Neural cell (in vitro differentiated cells): Measurements from ENCODE around the gene ENPEP. TPM values are rescaled to one million over a fixed set of nuclear protein-coding genes. Genes with fewer than 3 reads are reported as not detected.
A peak's percentile ranks its signal among the peaks of the same experiment; 100 is the strongest.

Source experiments
- H2AFZ ChIP-seq: fragments of 200-600, 300-800 bp; sonication (generic), shearing (Covaris generic); 2 replicates; pipeline ENCODE4 v1.6.0; 2014; ENCODE audit warnings: low read depth, mild to moderate bottlenecking, antibody characterized with exemption, low read length, moderate library complexity
- H3F3A ChIP-seq: fragments of 200-600 bp; shearing (Covaris generic); 2 replicates; pipeline ENCODE4 v1.6.1; 2016; ENCODE audit warnings: mild to moderate bottlenecking, moderate library complexity, mixed read lengths, antibody characterized with exemption, low read length; ENCODE audit not compliant: insufficient read depth, poor library complexity, severe bottlenecking
- H3K27ac ChIP-seq: fragments of 200-600, 300-800 bp; sonication (generic), shearing (Covaris generic); 2 replicates; pipeline ENCODE4 v1.5.1; 2014; ENCODE audit warnings: mild to moderate bottlenecking, low read length, moderate library complexity
- H3K27me3 ChIP-seq: fragments of 300-800, 200-600 bp; sonication (generic), shearing (Covaris generic); 2 replicates; pipeline ENCODE4 v1.6.0; 2014; ENCODE audit warnings: mild to moderate bottlenecking, low read depth, low read length, moderate library complexity; ENCODE audit not compliant: insufficient read depth
- H3K36me3 ChIP-seq: fragments of 300-800, 200-600 bp; sonication (generic), shearing (Covaris generic); 2 replicates; pipeline ENCODE4 v1.5.1; 2014; ENCODE audit warnings: mild to moderate bottlenecking, antibody characterized with exemption, low read length, moderate library complexity; ENCODE audit not compliant: insufficient read depth
- H3K4me2 ChIP-seq: fragments of 300-800, 200-600 bp; sonication (generic), shearing (Covaris generic); 2 replicates; pipeline ENCODE4 v1.6.0; 2014; ENCODE audit warnings: mild to moderate bottlenecking, low read length
- H3K4me3 ChIP-seq: fragments of 300-800, 200-600 bp; sonication (generic), shearing (Covaris generic); 2 replicates; pipeline ENCODE4 v1.5.1; 2014; ENCODE audit warnings: mild to moderate bottlenecking, low read length, moderate library complexity
- H3K79me2 ChIP-seq: fragments of 200-600 bp; shearing (Covaris generic); replicated peaks from 2 replicates; pipeline ENCODE4 v1.6.0; 2014; ENCODE audit warnings: mild to moderate bottlenecking, low read length, moderate library complexity; ENCODE audit not compliant: insufficient read depth
- H3K9ac ChIP-seq: fragments of 300-800, 200-600 bp; sonication (generic), shearing (Covaris generic); 2 replicates; pipeline ENCODE4 v1.6.1; 2016; ENCODE audit warnings: mild to moderate bottlenecking, low read length, mixed read lengths
- H3K9me2 ChIP-seq: fragments of 200-600 bp; shearing (Covaris generic); 2 replicates; pipeline ENCODE4 v1.6.1; 2016; ENCODE audit warnings: mild to moderate bottlenecking, low read length, mixed read lengths; ENCODE audit not compliant: insufficient read depth
- H3K9me3 ChIP-seq: fragments of 200-600, 300-800 bp; sonication (generic), shearing (Covaris generic); 2 replicates; pipeline ENCODE4 v1.6.1; 2016; ENCODE audit warnings: mild to moderate bottlenecking, mixed run types, low read length, moderate library complexity, mixed read lengths
- H4K20me1 ChIP-seq: fragments of 200-600 bp; shearing (Covaris generic); 2 replicates; pipeline ENCODE4 v1.6.1; 2016; ENCODE audit warnings: mild to moderate bottlenecking, mixed run types; ENCODE audit not compliant: insufficient read depth
- CTCF ChIP-seq: fragments of 450-650 bp; IDR thresholded peaks from 2 replicates; pipeline ENCODE4 v1.5.1; 2014; ENCODE audit warnings: antibody characterized with exemption, mild to moderate bottlenecking, moderate library complexity; ENCODE audit not compliant: poor library complexity, severe bottlenecking
- EP300 ChIP-seq: fragments of 450-650 bp; conservative IDR thresholded peaks from 2 replicates; pipeline ENCODE4 v1.6.1; 2014; ENCODE audit warnings: antibody characterized with exemption, mild to moderate bottlenecking, moderate library complexity; ENCODE audit not compliant: poor library complexity, severe bottlenecking
- EZH2 ChIP-seq: fragments of 200-600, 300-800 bp; shearing (Covaris generic), sonication (generic); IDR thresholded peaks from 2 replicates; pipeline ENCODE4 v1.6.1; 2014; ENCODE audit warnings: antibody characterized with exemption, low read length, borderline replicate concordance, mild to moderate bottlenecking; ENCODE audit not compliant: insufficient read depth, poor library complexity, severe bottlenecking
- MXI1 ChIP-seq: fragments of 450-650 bp; conservative IDR thresholded peaks from 2 replicates; pipeline ENCODE4 v1.6.1; 2014; ENCODE audit warnings: antibody characterized with exemption, mild to moderate bottlenecking; ENCODE audit not compliant: poor library complexity, severe bottlenecking
- POLR2AphosphoS5 ChIP-seq: IDR thresholded peaks from 2 replicates; pipeline ENCODE4 v1.6.1; 2012
- RAD21 ChIP-seq: fragments of 450-650 bp; conservative IDR thresholded peaks from 2 replicates; pipeline ENCODE4 v1.6.1; 2014; ENCODE audit warnings: antibody characterized with exemption, mild to moderate bottlenecking, moderate library complexity
- REST ChIP-seq: IDR thresholded peaks from 2 replicates; pipeline ENCODE4 v1.6.1; 2012; ENCODE audit warnings: borderline replicate concordance
- SMC3 ChIP-seq: fragments of 450-650 bp; conservative IDR thresholded peaks from 2 replicates; pipeline ENCODE4 v1.6.1; 2014; ENCODE audit warnings: antibody characterized with exemption, mild to moderate bottlenecking, moderate library complexity; ENCODE audit not compliant: poor library complexity
- TAF1 ChIP-seq: IDR thresholded peaks from 2 replicates; pipeline ENCODE4 v1.6.1; 2012; ENCODE audit warnings: low read depth
- polyA plus RNA-seq: library from polyadenylated mRNA; depleted of rRNA; stranded (reverse); fragments of >200 nt; gene quantifications from 2 replicates; pipeline ENCODE4 v1.2.3, GENCODE V29; 2014

ENPEP gene
- polyA plus RNA-seq, 1 donor from 2014 or later, result 0.06 TPM

GRCh38 chr4:110518889-110519490 is 43.0 kb downstream of the ENPEP start:
- TF ChIP-seq RAD21 (no peak), TAF1 (no peak), EZH2 (no peak), EP300 (no peak), POLR2AphosphoS5 (no peak), CTCF (peak; percentile 53), SMC3 (peak; percentile 47), MXI1 (no peak), REST (no peak)
- H3K27ac ChIP-seq, result no peak overlapping the region
- no peaks in the 10 kb centered on the region for H3K9me2 ChIP-seq
- H3K9me3 ChIP-seq, result no peaks in the 10 kb centered on the region
- H3K4me2 ChIP-seq, result no peak overlapping the region
- no peaks in the 10 kb centered on the region for H3K79me2 ChIP-seq
- no peak overlapping the region for H3K4me3 ChIP-seq
- H3K27me3 ChIP-seq, result no peaks in the 10 kb centered on the region
- no peak overlapping the region for H3K9ac ChIP-seq
- no peaks in the 10 kb centered on the region for H3F3A ChIP-seq
- H2AFZ ChIP-seq, result no peak overlapping the region
- H3K36me3 ChIP-seq, result no peaks in the 10 kb centered on the region
- H4K20me1 ChIP-seq, result no peaks in the 10 kb centered on the region

GRCh38 chr4:110520886-110521285 is 44.9 kb downstream of the ENPEP start:
- Histone ChIP-seq H2AFZ (no peak overlapping the region), H3K9me2 (no peaks in the 10 kb centered on the region), H3K36me3 (no peaks in the 10 kb centered on the region), H3K4me3 (no peak overlapping the region), H3F3A (no peaks in the 10 kb centered on the region), H3K27ac (no peak overlapping the region), H3K4me2 (no peak overlapping the region), H3K9ac (no peak overlapping the region), H3K79me2 (no peaks in the 10 kb centered on the region), H3K27me3 (no peaks in the 10 kb centered on the region), H4K20me1 (no peaks in the 10 kb centered on the region), H3K9me3 (no peaks in the 10 kb centered on the region)
- TF ChIP-seq MXI1, result no peak
- no peak for TF ChIP-seq EZH2
- TF ChIP-seq POLR2AphosphoS5, result no peak
- no peak for TF ChIP-seq RAD21
- TF ChIP-seq SMC3, result no peak
- TF ChIP-seq REST, result no peak
- TF ChIP-seq CTCF, result no peak
- TF ChIP-seq TAF1, result no peak
- no peak for TF ChIP-seq EP300
